Measurements from ENCODE around the gene TMEM229B. TPM values are rescaled to one million over a fixed set of nuclear protein-coding genes. Genes with fewer than 3 reads are reported as not detected.

The TMEM229B gene
- polyA plus RNA-seq, 3 donors, result 10.2 to 18.7 (median 17.3) TPM

DNA sequence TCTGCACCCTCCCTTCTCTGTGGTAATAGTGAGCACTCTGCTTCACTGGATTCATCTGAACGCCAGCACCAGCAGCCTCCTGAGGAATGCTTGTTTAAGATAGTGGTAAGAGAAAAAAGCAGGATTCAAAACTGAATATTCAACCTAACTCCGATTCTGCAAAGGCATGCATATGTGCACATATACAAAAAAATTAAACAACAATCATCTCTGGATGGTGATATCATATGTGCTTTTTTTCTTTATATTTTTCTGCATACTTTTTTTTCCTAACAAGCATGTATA is 9.8 kb downstream of the TMEM229B start:
- intact Hi-C loops (cut with micrococcal nuclease), result no loop called here
- Histone ChIP-seq H3K4me1 (ENCODE audit: control insufficient read depth in 1 of 2, insufficient read depth in 2 of 2, low read length in 2 of 2) (peaks cover 13 to 19% of the 10 kb centered on the region in 2 donors), H4K20me1 (ENCODE audit: insufficient read depth, low read length) (peaks cover 12% of the 10 kb centered on the region), H3K9ac (ENCODE audit: insufficient read depth, low read length, poor library complexity, severe bottlenecking) (no peak overlapping the region), H3K79me2 (ENCODE audit: insufficient read depth, low read length) (no peaks in the 10 kb centered on the region), H3K27me3 (ENCODE audit: control insufficient read depth in 2 of 2, insufficient read depth in 2 of 2, low read length in 2 of 2) (no peaks in the 10 kb centered on the region), H3K36me3 (replicated peaks in 1 of 2; ENCODE audit: control insufficient read depth in 1 of 2, insufficient read depth in 2 of 2, low read length in 2 of 2) (peaks cover 6 to 50% of the 10 kb centered on the region in 2 donors), H3K27ac (ENCODE audit: low read depth in 1 of 2, low read length in 2 of 2) (no peak overlapping the region), H3K4me3 (replicated peaks in 1 of 3; ENCODE audit: low read depth in 2 of 3, low read length in 3 of 3) (no peak overlapping the region), H2AFZ (ENCODE audit: insufficient read depth, low read depth, low read length, poor library complexity, severe bottlenecking) (no peak overlapping the region), H3K4me2 (replicated peaks; ENCODE audit: extremely low read depth, low read length, poor library complexity, severe bottlenecking) (no peak overlapping the region), H3K9me3 (replicated peaks in 1 of 2; ENCODE audit: control insufficient read depth in 1 of 2, insufficient read depth in 1 of 2, low read length in 2 of 2) (no peaks in the 10 kb centered on the region)
- no peak for DNase-seq
- H3K4me1 Mint-ChIP-seq, result peaks cover 39% of the 10 kb centered on the region
- no CpG with 5 or more reads among the region's 2 CpGs for WGBS (ENCODE audit: insufficient coverage)
- no peak overlapping the region for H3K4me3 Mint-ChIP-seq
- H3K36me3 Mint-ChIP-seq, result peaks cover 51 to 52% of the 10 kb centered on the region in 2 donors
- TF ChIP-seq CTCF (IDR thresholded peaks at IDR 0.05), result no peak
- no peaks in the 10 kb centered on the region for H3K9me3 Mint-ChIP-seq
- H3K27ac Mint-ChIP-seq, result peak overlapping the region in 1 of 7 donors; percentile 5
- peaks cover 0 to 3% (median 0%) of the 10 kb centered on the region in 3 donors for H3K27me3 Mint-ChIP-seq (ENCODE audit: low read depth in 3 of 3)

- Histone ChIP-seq H3K4me2 (replicated peaks; ENCODE audit: extremely low read depth, low read length, poor library complexity, severe bottlenecking) (no peak overlapping the region), H3K27me3 (ENCODE audit: control insufficient read depth in 2 of 2, insufficient read depth in 2 of 2, low read length in 2 of 2) (no peaks in the 10 kb centered on the region), H3K79me2 (ENCODE audit: insufficient read depth, low read length) (no peaks in the 10 kb centered on the region), H3K27ac (ENCODE audit: low read depth in 1 of 2, low read length in 2 of 2) (no peak overlapping the region), H3K9ac (ENCODE audit: insufficient read depth, low read length, poor library complexity, severe bottlenecking) (no peak overlapping the region), H3K36me3 (replicated peaks in 1 of 2; ENCODE audit: control insufficient read depth in 1 of 2, insufficient read depth in 2 of 2, low read length in 2 of 2) (peaks cover 11 to 50% of the 10 kb centered on the region in 2 donors), H2AFZ (ENCODE audit: insufficient read depth, low read depth, low read length, poor library complexity, severe bottlenecking) (no peak overlapping the region), H4K20me1 (ENCODE audit: insufficient read depth, low read length) (peaks cover 12% of the 10 kb centered on the region), H3K9me3 (replicated peaks in 1 of 2; ENCODE audit: control insufficient read depth in 1 of 2, insufficient read depth in 1 of 2, low read length in 2 of 2) (no peaks in the 10 kb centered on the region), H3K4me3 (replicated peaks in 1 of 3; ENCODE audit: low read depth in 2 of 3, low read length in 3 of 3) (no peak overlapping the region), H3K4me1 (ENCODE audit: control insufficient read depth in 1 of 2, insufficient read depth in 2 of 2, low read length in 2 of 2) (peaks cover 13 to 19% of the 10 kb centered on the region in 2 donors)
- intact Hi-C loops (cut with micrococcal nuclease), result no loop called here
- Mint-ChIP-seq H3K27me3 (ENCODE audit: low read depth in 3 of 3) (peaks cover 0 to 3% (median 0%) of the 10 kb centered on the region in 3 donors), H3K4me3 (no peak overlapping the region), H3K9me3 (peaks cover 0 to 2% (median 0%) of the 10 kb centered on the region in 7 donors), H3K27ac (no peak overlapping the region), H3K36me3 (peaks cover 50 to 52% of the 10 kb centered on the region in 2 donors), H3K4me1 (peaks cover 36% of the 10 kb centered on the region)
- DNase-seq, result no peak
- no peak for TF ChIP-seq CTCF (IDR thresholded peaks at IDR 0.05)
- 93% methylated on average over 9 of the region's 11 CpGs for WGBS (ENCODE audit: insufficient coverage)
Observed at GRCh38 chr14:67477926-67478799, 10.4 kb downstream of the TMEM229B start.
